ENCODE measurements around the gene LAMA2.

- TF ChIP-seq CTCF (conservative IDR thresholded peaks at IDR 0.05 in 1 of 2, IDR thresholded peaks at IDR 0.05 in 1 of 2; ENCODE audit: low read depth in 1 of 2, low read length in 2 of 2) (no peak), EZH2 (IDR thresholded peaks at IDR 0.05; ENCODE audit: low read length, missing control alignments) (no peak)
Measured at GRCh38 chr6:129280749-129281148, 397.8 kb downstream of the LAMA2 start.

Data from fibroblast of lung (primary cell).